ENCODE data around the gene HES7. TPM values are rescaled to one million over a fixed set of nuclear protein-coding genes. Genes with fewer than 3 reads are reported as not detected.

HES7 gene
- polyA plus RNA-seq, 2 of the 4 experiments (the other 2 are of a cell fraction) = 0.56 to 0.72 TPM

GRCh38 chr17:8153957-8154607, 30.2 kb upstream of the HES7 start:
- peak overlapping the region; percentile 65 for H3K4me3 ChIP-seq
- peak; percentile 38 to 45 for ATAC-seq
- H3K27ac ChIP-seq = peak overlapping the region; percentile 89 to 93
- peak; percentile 90 to 99 for DNase-seq (ENCODE audit: low read depth in 1 of 2, low spot score in 1 of 2)
- no peaks in the 10 kb centered on the region for H3K9me3 ChIP-seq
- ChIA-PET POLR2A (interaction anchor here (0.5 to 1.9 kb wide), 9 partner anchors 15 to 670 kb away, joined by 3 to 26 read pairs (median 3); partner anchors contain the start of genes CTC1 and POLR2A), CTCF (interaction anchor here (0.9 to 19.5 kb wide), 7 partner anchors 15 to 147 kb away, joined by 3 to 601 read pairs (median 5); no protein-coding TSS in a partner anchor)
- peaks cover 49% of the 10 kb centered on the region for H3K4me1 ChIP-seq
- FAIRE-seq = peak; percentile 94
- peak overlapping the region; percentile 78 for H3K4me2 ChIP-seq
- 3% methylated on average over 16 of the region's 22 CpGs for WGBS (ENCODE audit: missing lambda C conversion rate)
- TF ChIP-seq RARB (CRISPR knock-in tag; IDR thresholded peaks at IDR 0.05) (peak; percentile 40; the same call in 1 of the 2 replicates), ZC3H11A (IDR thresholded peaks at IDR 0.05) (no peak), HES2 (IDR thresholded peaks at IDR 0.05) (no peak), EP300 (IDR thresholded peaks at IDR 0.05) (0 out of 5 replicates have a peak, but pooled peaks of 1 of the 2 experiments have one; percentile 30), POLR2A (IDR thresholded peaks at IDR 0.05; ENCODE audit: low read length) (peak; percentile 32; the same call in 1 of the 2 replicates), JUN (IDR thresholded peaks at IDR 0.05) (peak in 1 of 2 experiments; percentile 60; a peak in 3 of 5 replicates), RFX5 (IDR thresholded peaks at IDR 0.05) (no peak), HOXB13 (CRISPR knock-in tag; IDR thresholded peaks at IDR 0.05; ENCODE audit: low read depth) (peak; percentile 41; the same call in 1 of the 2 replicates), GATA3 (IDR thresholded peaks at IDR 0.05; ENCODE audit: borderline replicate concordance) (peak; percentile 47), USF2 (IDR thresholded peaks at IDR 0.05) (no peak), CBX8 (IDR thresholded peaks at IDR 0.05) (no peak), EHMT2 (IDR thresholded peaks at IDR 0.05; ENCODE audit: low read depth) (no peak), ESRRA (IDR thresholded peaks at IDR 0.05; ENCODE audit: borderline replicate concordance, low read length) (no peak), CEBPB (IDR thresholded peaks at IDR 0.05) (no peak; a peak in 1 of 4 replicates), FOSB (CRISPR knock-in tag; IDR thresholded peaks at IDR 0.05) (peak; percentile 81), FOXS1 (CRISPR knock-in tag; IDR thresholded peaks at IDR 0.05) (no peak), EHF (CRISPR knock-in tag; IDR thresholded peaks at IDR 0.05) (0 out of 2 replicates have a peak, but pooled peaks have one; percentile 33), HMGXB4 (CRISPR knock-in tag; IDR thresholded peaks at IDR 0.05; ENCODE audit: borderline replicate concordance) (no peak), HOXA7 (CRISPR knock-in tag; IDR thresholded peaks at IDR 0.05) (peak; percentile 94), CHD2 (IDR thresholded peaks at IDR 0.05; ENCODE audit: low read length, partially characterized antibody) (no peak), TFCP2L1 (CRISPR knock-in tag; IDR thresholded peaks at IDR 0.05) (peak; percentile 54), PHF8 (IDR thresholded peaks at IDR 0.05; ENCODE audit: borderline replicate concordance, low read depth) (no peak), MAFK (IDR thresholded peaks at IDR 0.05; ENCODE audit: partially characterized antibody) (no peak), ZNF302 (CRISPR knock-in tag; IDR thresholded peaks at IDR 0.05) (no peak), POLR2AphosphoS2 (conservative IDR thresholded peaks at IDR 0.05; ENCODE audit: low read length) (0 out of 2 replicates have a peak, but pooled peaks have one; percentile 17), RNF2 (IDR thresholded peaks at IDR 0.05; ENCODE audit: borderline replicate concordance, low read depth) (no peak), HDAC2 (IDR thresholded peaks at IDR 0.05) (no peak), NFE2L2 (conservative IDR thresholded peaks at IDR 0.05; ENCODE audit: low read length) (no peak), ELK1 (IDR thresholded peaks at IDR 0.05; ENCODE audit: low read depth, low read length) (no peak), E2F6 (IDR thresholded peaks at IDR 0.05; ENCODE audit: borderline replicate concordance, low read depth) (peak; percentile 74), FOSL2 (IDR thresholded peaks at IDR 0.05) (no peak), FOSL2 (CRISPR knock-in tag; IDR thresholded peaks at IDR 0.05) (0 out of 2 replicates have a peak, but pooled peaks have one; percentile 5), TP53 (CRISPR knock-in tag; IDR thresholded peaks at IDR 0.05) (no peak), SMC3 (IDR thresholded peaks at IDR 0.05) (no peak), PBX3 (IDR thresholded peaks at IDR 0.05) (no peak), ZSCAN20 (CRISPR knock-in tag; IDR thresholded peaks at IDR 0.05) (no peak), MAX (IDR thresholded peaks at IDR 0.05) (peak; percentile 78; the same call in 1 of the 2 replicates), CHD4 (IDR thresholded peaks at IDR 0.05; ENCODE audit: borderline replicate concordance) (no peak)

All from A549 (cell line).